CD4-positive, alpha-beta T cell (primary cell): Measurements from ENCODE around the gene AMFR. TPM values are rescaled to one million over a fixed set of nuclear protein-coding genes. Genes with fewer than 3 reads are reported as not detected.

Experiments
- ATAC-seq: fragments of 200-7000 bp; cut with Tn5 transposase; one replicate; pipeline ENCODE4 v1.10.0; 2022; ENCODE audit warnings: mild to moderate bottlenecking; ENCODE audit not compliant: poor library complexity
- CTCF ChIA-PET: fragments of 350-600 bp; sonication (Branson Sonifier 250); formaldehyde crosslinking; loops from one replicate; lab custom pipeline; 2021; ENCODE audit warnings: antibody characterized with exemption, inconsistent platforms; lab: Charles Lee
- POLR2A ChIA-PET: fragments of 350-600 bp; sonication (Branson Sonifier 250); formaldehyde crosslinking; loops from one replicate; lab custom pipeline; 2021; ENCODE audit warnings: antibody characterized with exemption, inconsistent platforms; lab: Charles Lee
- DNase-seq, 14 experiments: peaks; one replicate each; pipeline ENCODE4 v3.0.0-alpha.2; 2013 to 2020; ENCODE audit warnings: mixed read lengths in 2 of 14
- H3K27ac ChIP-seq, 2 donors: one replicate each; pipeline versions ENCODE4 v1.5.1 to v1.7.0; 2013; ENCODE audit warnings: low read length in 2 of 2, low read depth in 1 of 2, mild to moderate bottlenecking in 1 of 2
- H3K27me3 ChIP-seq, 2 experiments: 1 replicate in 1 of 2; 2 replicates in 1 of 2; pipeline versions ENCODE4 v1.6.1 to v1.7.0; 2013; ENCODE audit warnings: low read length in 2 of 2, control low read depth in 1 of 2, mild to moderate bottlenecking in 1 of 2, moderate library complexity in 1 of 2; ENCODE audit not compliant: insufficient read depth in 2 of 2, control insufficient read depth in 1 of 2
- H3K36me3 ChIP-seq: one replicate; pipeline ENCODE4 v1.6.1; 2013; ENCODE audit warnings: low read length, control low read depth; ENCODE audit not compliant: insufficient read depth
- H3K4me1 ChIP-seq: one replicate; pipeline ENCODE4 v1.6.1; 2013; ENCODE audit warnings: low read length, control low read depth; ENCODE audit not compliant: insufficient read depth
- H3K4me3 ChIP-seq: one replicate; pipeline ENCODE4 v1.5.1; 2013; ENCODE audit warnings: mild to moderate bottlenecking, low read length, moderate library complexity
- H3K9me3 ChIP-seq, 2 experiments: 1 replicate in 1 of 2; 2 replicates in 1 of 2; pipeline versions ENCODE4 v1.6.1 to v1.7.0; 2013; ENCODE audit warnings: low read length in 2 of 2, mild to moderate bottlenecking in 2 of 2, control low read depth in 1 of 2, moderate library complexity in 1 of 2; ENCODE audit not compliant: control insufficient read depth in 1 of 2, insufficient read depth in 1 of 2
- H3K27ac Mint-ChIP-seq: one replicate; pipeline ENCODE4 v1.8.0; 2020; ENCODE audit warnings: mixed read lengths
- H3K27me3 Mint-ChIP-seq: one replicate; pipeline ENCODE4 v1.8.0; 2021; ENCODE audit warnings: mixed read lengths
- H3K36me3 Mint-ChIP-seq: one replicate; pipeline ENCODE4 v1.8.0; 2021; ENCODE audit warnings: low read depth, mixed read lengths
- H3K4me1 Mint-ChIP-seq: one replicate; pipeline ENCODE4 v1.8.0; 2021; ENCODE audit warnings: low read depth, mixed read lengths
- H3K4me3 Mint-ChIP-seq: one replicate; pipeline ENCODE4 v1.8.0; 2020; ENCODE audit warnings: mild to moderate bottlenecking, mixed read lengths
- H3K9me3 Mint-ChIP-seq: one replicate; pipeline ENCODE4 v1.8.0; 2020; ENCODE audit warnings: mixed read lengths
- intact Hi-C, 2 experiments: fragments of 100-400 bp; cut with DNase I in 1 of 2; cut with micrococcal nuclease in 1 of 2; formaldehyde crosslinking; loops; one replicate each; pipeline versions ENCODE4 v1.15.1 to v1.9.0; 2023 to 2025; cut with DNase I, micrococcal nuclease
- total RNA-seq, 174 experiments: library from RNA in 2 of 174; stranded (reverse) in 2 of 174; gene quantifications; one replicate each; pipeline ENCODE4 v1.2.3 and lab custom pipeline; 2021 to 2026
- TF ChIP-seq, protein P1 (sequence below): fragments of 200-600 bp; IDR thresholded peaks from one replicate; pipeline ENCODE4 v1.8.0; 2022; ENCODE audit warnings: antibody characterized with exemption, mild to moderate bottlenecking

Gene AMFR
- total RNA-seq, 2 experiments from 2014 or later = 79.2 to 83.8 TPM

DNA sequence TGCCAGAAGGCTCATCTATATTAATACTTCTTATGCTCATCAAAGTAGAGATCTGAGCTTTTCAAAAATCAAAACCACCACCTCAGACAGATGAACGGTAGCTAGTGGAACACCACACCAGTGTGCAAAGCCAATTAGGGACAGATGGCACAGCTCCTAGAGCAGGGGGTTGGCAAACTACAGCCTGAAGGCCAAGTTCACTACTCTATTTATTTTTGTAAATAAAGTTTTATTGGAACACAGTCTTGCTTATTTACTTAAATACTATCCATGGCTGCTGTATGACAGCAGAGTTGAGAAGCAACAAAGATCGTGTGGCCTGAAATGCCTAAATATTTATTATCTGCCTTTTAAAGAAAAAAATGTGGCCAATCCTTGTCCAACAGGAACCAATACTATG lies 56.8 kb downstream of the AMFR start:
- TF ChIP-seq, protein P1, sequence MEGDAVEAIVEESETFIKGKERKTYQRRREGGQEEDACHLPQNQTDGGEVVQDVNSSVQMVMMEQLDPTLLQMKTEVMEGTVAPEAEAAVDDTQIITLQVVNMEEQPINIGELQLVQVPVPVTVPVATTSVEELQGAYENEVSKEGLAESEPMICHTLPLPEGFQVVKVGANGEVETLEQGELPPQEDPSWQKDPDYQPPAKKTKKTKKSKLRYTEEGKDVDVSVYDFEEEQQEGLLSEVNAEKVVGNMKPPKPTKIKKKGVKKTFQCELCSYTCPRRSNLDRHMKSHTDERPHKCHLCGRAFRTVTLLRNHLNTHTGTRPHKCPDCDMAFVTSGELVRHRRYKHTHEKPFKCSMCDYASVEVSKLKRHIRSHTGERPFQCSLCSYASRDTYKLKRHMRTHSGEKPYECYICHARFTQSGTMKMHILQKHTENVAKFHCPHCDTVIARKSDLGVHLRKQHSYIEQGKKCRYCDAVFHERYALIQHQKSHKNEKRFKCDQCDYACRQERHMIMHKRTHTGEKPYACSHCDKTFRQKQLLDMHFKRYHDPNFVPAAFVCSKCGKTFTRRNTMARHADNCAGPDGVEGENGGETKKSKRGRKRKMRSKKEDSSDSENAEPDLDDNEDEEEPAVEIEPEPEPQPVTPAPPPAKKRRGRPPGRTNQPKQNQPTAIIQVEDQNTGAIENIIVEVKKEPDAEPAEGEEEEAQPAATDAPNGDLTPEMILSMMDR = no peak
- intact Hi-C loops = no loop called here
- no peak for ATAC-seq
- no peaks in the 10 kb centered on the region for H3K27me3 Mint-ChIP-seq
- H3K27me3 ChIP-seq = no peaks in the 10 kb centered on the region
- no peaks in the 10 kb centered on the region for H3K9me3 Mint-ChIP-seq
- peaks cover 57% of the 10 kb centered on the region for H3K36me3 ChIP-seq
- H3K27ac ChIP-seq = no peak overlapping the region
- H3K4me3 ChIP-seq = no peak overlapping the region
- H3K27ac Mint-ChIP-seq = no peak overlapping the region
- peaks cover 85% of the 10 kb centered on the region for H3K36me3 Mint-ChIP-seq
- peaks cover 16% of the 10 kb centered on the region for H3K4me1 ChIP-seq
- no peaks in the 10 kb centered on the region for H3K9me3 ChIP-seq
- ChIA-PET POLR2A (no interaction called here), CTCF (no interaction called here)
- H3K4me1 Mint-ChIP-seq = peaks cover 16% of the 10 kb centered on the region
- DNase-seq = no peak
- H3K4me3 Mint-ChIP-seq = no peak overlapping the region

- H3K27me3 ChIP-seq = no peaks in the 10 kb centered on the region
- no peaks in the 10 kb centered on the region for H3K9me3 ChIP-seq
- no peak overlapping the region for H3K27ac ChIP-seq
- H3K36me3 ChIP-seq = peaks cover 65% of the 10 kb centered on the region
- Mint-ChIP-seq H3K4me3 (no peak overlapping the region), H3K27ac (no peak overlapping the region), H3K9me3 (no peaks in the 10 kb centered on the region), H3K27me3 (no peaks in the 10 kb centered on the region), H3K4me1 (peaks cover 14% of the 10 kb centered on the region), H3K36me3 (peaks cover 89% of the 10 kb centered on the region)
- ATAC-seq (no peak), DNase-seq (no peak)
- ChIA-PET POLR2A (no interaction called here), CTCF (no interaction called here)
- no peak overlapping the region for H3K4me3 ChIP-seq
- peaks cover 12% of the 10 kb centered on the region for H3K4me1 ChIP-seq
- intact Hi-C loops = no loop called here
- TF ChIP-seq, protein P1 = no peak
These were observed 57.6 kb downstream of the AMFR start for GRCh38 chr16:56367764-56368163.

DNA sequence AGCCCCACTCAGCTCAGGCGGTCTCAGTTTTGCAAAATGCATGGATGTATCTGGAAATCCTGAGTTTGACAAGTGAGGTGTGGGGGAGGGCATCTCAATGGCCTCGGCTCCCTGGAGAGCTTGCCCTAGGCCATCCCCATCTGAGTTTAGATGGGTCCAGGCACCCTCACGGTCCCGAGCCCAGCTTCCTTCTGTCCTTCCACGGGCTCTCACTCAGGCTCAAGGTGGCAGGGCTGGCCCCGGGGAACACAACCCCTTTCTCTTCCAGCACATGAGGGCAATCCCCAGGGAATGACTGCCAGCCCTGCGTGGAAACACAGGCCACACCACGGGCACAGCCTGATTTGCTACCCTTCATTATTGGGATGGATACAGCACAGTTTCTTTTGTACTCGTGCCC lies 58.4 kb downstream of the AMFR start:
- Histone ChIP-seq H3K4me3 (no peak overlapping the region), H3K9me3 (no peaks in the 10 kb centered on the region), H3K27me3 (no peaks in the 10 kb centered on the region), H3K27ac (no peak overlapping the region), H3K4me1 (peaks cover 5% of the 10 kb centered on the region), H3K36me3 (peaks cover 73% of the 10 kb centered on the region)
- TF ChIP-seq, protein P1 = no peak
- no peak for DNase-seq
- Mint-ChIP-seq H3K27ac (no peak overlapping the region), H3K9me3 (no peaks in the 10 kb centered on the region), H3K36me3 (peaks cover 92% of the 10 kb centered on the region), H3K27me3 (no peaks in the 10 kb centered on the region), H3K4me3 (no peak overlapping the region), H3K4me1 (peaks cover 6% of the 10 kb centered on the region)
- ChIA-PET POLR2A (no interaction called here), CTCF (interaction anchor here (1.3 kb wide), 1 partner anchor 10 kb away, joined by 3 read pairs; no protein-coding TSS in a partner anchor)
- ATAC-seq = no peak
- intact Hi-C loops = no loop called here
